Colonic mucosa (tissue), 4 donors: ENCODE results near the gene ZNF629. TPM values are rescaled to one million over a fixed set of nuclear protein-coding genes. Genes with fewer than 3 reads are reported as not detected.
A peak's percentile ranks its signal among the peaks of the same experiment; 100 is the strongest.

ENCODE experiments used
- DNase-seq: peaks from one replicate; pipeline ENCODE4 v3.0.0-alpha.2; 2020
- H3K27ac ChIP-seq: fragments of 200-600 bp; one replicate; pipeline ENCODE4 v1.8.0; 2021
- H3K27me3 ChIP-seq: fragments of 200-600 bp; one replicate; pipeline ENCODE4 v1.8.0; 2021
- H3K36me3 ChIP-seq: fragments of 200-600 bp; one replicate; pipeline ENCODE4 v1.8.0; 2021
- H3K4me1 ChIP-seq: fragments of 200-600 bp; one replicate; pipeline ENCODE4 v1.8.0; 2021; ENCODE audit warnings: mild to moderate bottlenecking
- H3K4me3 ChIP-seq: fragments of 200-600 bp; one replicate; pipeline ENCODE4 v1.8.0; 2021
- H3K9ac ChIP-seq, 2 donors: one replicate each; pipeline ENCODE4 v1.7.0; 2013; ENCODE audit warnings: control low read depth in 2 of 2, low read depth in 2 of 2, low read length in 2 of 2
- H3K9me3 ChIP-seq: fragments of 200-600 bp; one replicate; pipeline ENCODE4 v1.8.0; 2021
- CTCF ChIP-seq: fragments of 200-600 bp; IDR thresholded peaks from one replicate; pipeline ENCODE4 v1.8.0; 2022; ENCODE audit warnings: antibody characterized with exemption, mild to moderate bottlenecking
- intact Hi-C: fragments of 100-400 bp; cut with DNase I; formaldehyde crosslinking; loops from one replicate; pipeline ENCODE4 v1.14.1; 2022
- total RNA-seq, 2 donors: library from RNA; stranded (reverse); fragmentation: NEBNext Ultra II Directional in 1 of 2; extraction: Animal tissue kit (Norgen Biotek cat#: 25700) in 1 of 2; gene quantifications; one replicate each; pipeline ENCODE4 v1.2.1, GENCODE V29; 2021
- donor health status: healthy.
- donor health status: DM: no; HTN: no; CAD: no.
- donor health status: DM: no; HTN: no; CAD: no.

ZNF629 gene
- total RNA-seq, 2 donors from 2014 or later: 11.8 to 15.2 TPM

DNA sequence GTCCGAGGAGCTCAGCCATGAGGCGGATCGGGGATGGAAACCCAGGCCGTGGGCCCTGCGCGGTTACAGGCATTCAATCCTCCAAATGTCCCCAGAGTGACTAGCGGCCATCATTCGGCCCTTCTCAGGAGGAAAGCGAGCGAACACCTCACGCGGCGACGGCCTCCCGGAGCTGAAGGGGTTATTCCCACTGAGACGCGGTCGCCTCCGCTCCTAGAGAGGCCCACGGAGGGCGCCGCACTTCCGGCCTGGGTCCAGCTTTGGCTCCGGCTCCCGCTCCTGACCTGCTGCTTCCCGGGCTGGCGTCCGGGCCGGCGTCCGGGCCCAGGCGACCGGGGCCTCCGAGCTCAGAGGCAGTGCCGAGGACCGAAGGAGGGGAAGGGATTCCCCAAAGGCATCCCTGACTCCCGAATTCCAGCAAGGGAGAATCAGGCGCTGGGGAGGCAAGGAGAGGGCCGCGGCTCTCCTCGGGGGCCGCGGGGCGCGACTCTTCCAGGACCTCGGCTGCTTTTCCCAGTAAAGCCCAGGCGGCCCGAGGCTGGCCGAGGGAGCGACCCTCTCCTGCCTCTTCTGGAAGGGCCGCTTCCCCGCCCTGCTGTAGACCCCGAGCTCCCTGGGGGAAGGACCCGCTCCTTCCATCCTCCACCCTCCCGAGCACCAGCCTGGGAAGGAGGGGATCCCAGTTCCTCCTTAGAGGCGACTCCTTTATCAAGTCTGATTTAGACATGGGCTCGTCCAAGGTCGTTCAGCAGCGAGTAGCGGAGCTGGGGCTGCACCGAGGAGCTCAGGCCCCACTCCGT, 18.6 kb upstream of the ZNF629 start:
- H3K4me1 ChIP-seq: peaks cover 4% of the 10 kb centered on the region
- H3K9me3 ChIP-seq: no peaks in the 10 kb centered on the region
- intact Hi-C loops: loop anchor here (2.0 kb wide), 1 partner anchor 19 kb away; the partner anchor contains the start of gene ZNF629
- H3K4me3 ChIP-seq: peak overlapping the region; percentile 68
- H3K27me3 ChIP-seq: no peaks in the 10 kb centered on the region
- H3K9ac ChIP-seq: peak overlapping the region; percentile 89 to 97
- H3K36me3 ChIP-seq: no peaks in the 10 kb centered on the region
- DNase-seq: peak; percentile 86
- H3K27ac ChIP-seq: peak overlapping the region; percentile 81
- no peak for TF ChIP-seq CTCF

GRCh38 chr16:30805056-30805369, 18.0 kb upstream of the ZNF629 start:
- Histone ChIP-seq H3K9ac (peak overlapping the region; percentile 70 to 97), H3K4me1 (peaks cover 4% of the 10 kb centered on the region), H3K27ac (peak overlapping the region; percentile 81), H3K36me3 (no peaks in the 10 kb centered on the region), H3K4me3 (peak overlapping the region; percentile 68), H3K9me3 (no peaks in the 10 kb centered on the region), H3K27me3 (no peaks in the 10 kb centered on the region)
- TF ChIP-seq CTCF: no peak
- DNase-seq: peak; percentile 41
- intact Hi-C loops: loop anchor here (2.0 kb wide), 1 partner anchor 18 kb away; the partner anchor contains the start of gene ZNF629

DNA sequence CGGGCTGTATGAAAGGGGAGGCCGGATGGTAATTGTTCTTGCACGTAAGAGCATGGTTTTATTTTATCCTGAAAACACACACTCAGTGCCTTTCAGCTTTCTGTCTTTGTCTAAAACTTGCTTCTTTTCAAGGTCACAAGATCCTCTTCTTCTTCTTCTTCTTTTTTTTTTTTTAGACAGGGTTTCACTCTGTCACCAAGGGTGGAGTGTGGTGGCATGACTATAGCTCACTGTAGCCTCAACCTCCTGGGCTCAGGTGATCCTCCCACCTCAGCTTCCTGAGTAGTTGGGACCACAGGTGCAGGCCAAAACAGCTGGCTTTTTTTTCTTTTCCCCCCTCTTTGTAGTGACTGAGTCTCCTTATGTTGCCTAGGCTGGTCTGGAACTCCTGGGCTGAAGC, 15.9 kb upstream of the ZNF629 start:
- Histone ChIP-seq H3K4me1 (peaks cover 4% of the 10 kb centered on the region), H3K36me3 (no peaks in the 10 kb centered on the region), H3K27me3 (no peaks in the 10 kb centered on the region), H3K9me3 (no peaks in the 10 kb centered on the region), H3K27ac (no peak overlapping the region), H3K9ac (no peak overlapping the region), H3K4me3 (no peak overlapping the region)
- no peak for DNase-seq
- TF ChIP-seq CTCF: no peak
- intact Hi-C loops: no loop called here

GRCh38 chr16:30797670-30798309, 10.8 kb upstream of the ZNF629 start:
- H3K27ac ChIP-seq: no peak overlapping the region
- intact Hi-C loops: no loop called here
- no peak overlapping the region for H3K9ac ChIP-seq
- H3K36me3 ChIP-seq: no peaks in the 10 kb centered on the region
- no peak for DNase-seq
- no peaks in the 10 kb centered on the region for H3K4me1 ChIP-seq
- no peaks in the 10 kb centered on the region for H3K9me3 ChIP-seq
- H3K4me3 ChIP-seq: no peak overlapping the region
- H3K27me3 ChIP-seq: no peaks in the 10 kb centered on the region
- no peak for TF ChIP-seq CTCF

DNA sequence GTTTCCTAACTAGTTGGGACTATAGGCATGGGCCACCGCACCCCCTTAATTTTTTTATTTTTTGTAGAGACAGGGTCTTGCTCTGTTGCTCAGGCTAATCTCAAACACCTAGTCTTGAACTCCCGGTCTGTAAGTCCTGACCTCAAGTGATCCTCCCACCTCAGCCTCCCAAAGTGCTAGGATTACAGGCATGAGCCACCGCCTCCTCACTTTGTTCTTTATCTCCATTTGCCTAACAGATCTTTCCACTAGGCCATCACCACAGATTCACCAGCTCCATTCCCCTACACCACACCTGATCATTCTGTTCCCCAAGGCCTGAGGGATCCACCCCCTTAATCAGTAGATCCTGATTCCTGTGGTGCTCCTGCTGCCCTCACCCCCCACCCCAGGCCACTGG, 7.6 kb upstream of the ZNF629 start:
- Histone ChIP-seq H3K9ac (no peak overlapping the region), H3K4me1 (no peaks in the 10 kb centered on the region), H3K9me3 (no peaks in the 10 kb centered on the region), H3K4me3 (no peak overlapping the region), H3K27ac (no peak overlapping the region), H3K27me3 (no peaks in the 10 kb centered on the region), H3K36me3 (no peaks in the 10 kb centered on the region)
- TF ChIP-seq CTCF: no peak
- DNase-seq: no peak
- intact Hi-C loops: no loop called here
